K562 (cell line): ENCODE results near the gene ITPA. TPM values are rescaled to one million over a fixed set of nuclear protein-coding genes. Genes with fewer than 3 reads are reported as not detected.

Experiments
- ATAC-seq: fragments of 200-7000 bp; cut with Tn5 transposase; 3 replicates; pipeline ENCODE4 v1.9.1; 2020; ENCODE audit warnings: moderate library complexity
- BruUV-seq: library from RNA; stranded (reverse); fragments of 400-500 nt; replicated peaks from 2 replicates; lab custom pipeline; 2021; lab: Mats Ljungman, UMichigan
- CTCF ChIA-PET: fragments of 300-600 bp; formaldehyde crosslinking; extraction: SDS; loops from one replicate; lab custom pipeline; 2021; ENCODE audit warnings: low intra/inter-chr PET ratio; lab: Yijun Ruan, JAX
- POLR2A ChIA-PET: fragments of 300-600, 350-650 bp; sonication (Branson Sonifier 250); formaldehyde crosslinking; extraction: SDS; loops from one replicate; lab custom pipeline; 2021; ENCODE audit warnings: antibody characterized with exemption, inconsistent platforms; lab: Yijun Ruan, JAX
- DNase-seq, 4 experiments: peaks; one replicate each; pipeline versions ENCODE4 v3.0.0 to v3.0.0-alpha.2; 2011 to 2018; ENCODE audit warnings: low spot score in 3 of 4, mixed read lengths in 3 of 4; ENCODE audit errors: extremely low read depth in 1 of 4
- FAIRE-seq: peaks from 2 replicates; lab custom pipeline; 2011; peaks lifted over from hg19 to GRCh38; lab: Jason Lieb, UNC
- H2AFZ ChIP-seq: 2 replicates; pipeline ENCODE4 v1.6.0; 2011; ENCODE audit warnings: low read depth, low read length, control low read depth, inconsistent platforms
- H3K27ac ChIP-seq: fragments of 200-600 bp; 3 replicates; pipeline ENCODE4 v1.8.0; 2011; ENCODE audit warnings: low read depth, mild to moderate bottlenecking, control low read depth, inconsistent platforms, low read length, moderate library complexity, mixed read lengths; ENCODE audit errors: extremely low read depth
- H3K27me3 ChIP-seq, 2 experiments: fragments of 300-600 bp in 1 of 2; 2 replicates in 1 of 2; 3 replicates in 1 of 2; pipeline versions ENCODE4 v1.6.0 to v1.8.0; 2011; ENCODE audit warnings: inconsistent platforms in 2 of 2, low read length in 2 of 2, mild to moderate bottlenecking in 1 of 2, mixed read lengths in 1 of 2, moderate library complexity in 1 of 2; ENCODE audit not compliant: control insufficient read depth in 2 of 2, insufficient read depth in 2 of 2
- H3K36me3 ChIP-seq: fragments of 300-600 bp; 3 replicates; pipeline ENCODE4 v1.8.0; 2011; ENCODE audit warnings: mild to moderate bottlenecking, low read length, inconsistent platforms; ENCODE audit not compliant: control insufficient read depth, insufficient read depth
- H3K4me1 ChIP-seq, 2 experiments: fragments of 200-600 bp in 1 of 2; replicated peaks in 1 of 2; 2 replicates in 1 of 2; 3 replicates in 1 of 2; pipeline versions ENCODE4 v1.5.1 to v1.8.0; 2011; ENCODE audit warnings: inconsistent platforms in 2 of 2, low read length in 2 of 2, mild to moderate bottlenecking in 1 of 2, mixed read lengths in 1 of 2, moderate library complexity in 1 of 2; ENCODE audit not compliant: control insufficient read depth in 2 of 2, insufficient read depth in 2 of 2
- H3K4me2 ChIP-seq: 2 replicates; pipeline ENCODE4 v1.6.1; 2011; ENCODE audit warnings: low read length, control low read depth, inconsistent platforms, mixed read lengths; ENCODE audit not compliant: insufficient read depth
- H3K4me3 ChIP-seq: fragments of 200-600 bp; sonication (generic), shearing (Covaris generic); 2 replicates; pipeline ENCODE4 v1.5.1; 2016; ENCODE audit warnings: control low read depth, inconsistent platforms
- H3K79me2 ChIP-seq: fragments of 200-600 bp; 3 replicates; pipeline ENCODE4 v1.8.0; 2011; ENCODE audit warnings: low read length, inconsistent platforms; ENCODE audit not compliant: control insufficient read depth, insufficient read depth
- H3K9ac ChIP-seq, 2 experiments: 2 replicates each; pipeline versions ENCODE4 v1.6.0 to v1.6.1; 2011; ENCODE audit warnings: low read depth in 2 of 2, low read length in 2 of 2, control low read depth in 1 of 2, inconsistent platforms in 1 of 2, mild to moderate bottlenecking in 1 of 2, mixed read lengths in 1 of 2; ENCODE audit not compliant: insufficient read depth in 1 of 2
- H3K9me1 ChIP-seq: one replicate; pipeline ENCODE4 v1.6.0; 2011; ENCODE audit warnings: inconsistent platforms, mild to moderate bottlenecking, low read length, moderate library complexity; ENCODE audit not compliant: control insufficient read depth, insufficient read depth
- H3K9me3 ChIP-seq: replicated peaks from 2 replicates; pipeline ENCODE4 v1.5.1; 2011; ENCODE audit warnings: low read depth, low read length, inconsistent platforms; ENCODE audit not compliant: control insufficient read depth, insufficient read depth
- H4K20me1 ChIP-seq: replicated peaks from 2 replicates; pipeline ENCODE4 v1.6.1; 2011; ENCODE audit warnings: low read length, inconsistent platforms, mixed read lengths; ENCODE audit not compliant: control insufficient read depth, insufficient read depth
- HSF4 ChIP-seq: fragments of 250-450 bp; sonication (Bioruptor Pico); IDR thresholded peaks from 2 replicates; pipeline ENCODE4 v2.1.2; 2022; ENCODE audit warnings: mild to moderate bottlenecking, moderate library complexity, borderline replicate concordance
- KAT8 ChIP-seq: fragments of 450-650 bp; IDR thresholded peaks from 2 replicates; pipeline ENCODE4 v1.6.1; 2016; ENCODE audit warnings: low read depth, mild to moderate bottlenecking
- SMAD3 ChIP-seq: fragments of 450-650 bp; formaldehyde crosslinking; conservative IDR thresholded peaks from 2 replicates; pipeline ENCODE4 v1.4.0; 2020; ENCODE audit warnings: mild to moderate bottlenecking
- SMC3 ChIP-seq: conservative IDR thresholded peaks from 2 replicates; pipeline ENCODE4 v1.6.1; 2011; ENCODE audit warnings: low read depth, low read length, improper control_type of control experiment; ENCODE audit not compliant: insufficient read depth
- TSC22D4 ChIP-seq: fragments of 450-650 bp; IDR thresholded peaks from 2 replicates; pipeline ENCODE4 v1.6.1; 2016; ENCODE audit warnings: missing genetic modification characterization, missing biosample characterization, control low read depth
- XRCC4 ChIP-seq: IDR thresholded peaks from one replicate; pipeline ENCODE4 v1.6.1; 2011; ENCODE audit not compliant: insufficient read depth, insufficient read length; ENCODE audit errors: extremely low read depth
- YY1 ChIP-seq, 3 experiments: IDR thresholded peaks; 2 replicates each; pipeline ENCODE4 v1.6.1; 2011; ENCODE audit warnings: low read length in 2 of 3, mild to moderate bottlenecking in 2 of 3, moderate library complexity in 2 of 3, borderline replicate concordance in 1 of 3, control low read depth in 1 of 3, low read depth in 1 of 3; ENCODE audit not compliant: insufficient read depth in 3 of 3, insufficient replicate concordance in 2 of 3, control insufficient read depth in 1 of 3, insufficient read length in 1 of 3; ENCODE audit errors: extremely low read depth in 1 of 3
- ZBTB8A ChIP-seq: fragments of 450-650 bp; IDR thresholded peaks from 2 replicates; pipeline ENCODE4 v1.6.1; 2018; ENCODE audit warnings: mild to moderate bottlenecking, moderate library complexity; ENCODE audit not compliant: partially characterized antibody
- ZNF77 ChIP-seq: fragments of 250-450 bp; sonication (Bioruptor Pico); IDR thresholded peaks from 2 replicates; pipeline ENCODE4 v1.5.0; 2020
- WGBS: fragments of 100-300 bp; shearing (Covaris generic); methylation state at CpG from one replicate; pipeline ENCODE4 v1.1.6; 2016; ENCODE audit warnings: low coverage, mixed read lengths; ENCODE audit not compliant: insufficient coverage; ENCODE audit errors: missing lambda C conversion rate; 5-methylcytosine and 5-hydroxymethylcytosine counted together
- in situ Hi-C: fragments of 300-500 bp; cut with MboI; formaldehyde crosslinking; loops from 4 replicates; pipeline ENCODE4 v1.15.0; 2018; ENCODE audit warnings: inconsistent platforms, mixed read lengths
- intact Hi-C: fragments of 100-400 bp; cut with micrococcal nuclease; formaldehyde crosslinking; loops from 2 replicates; pipeline ENCODE4 v1.14.2; 2022
- polyA plus RNA-seq, 8 experiments: library from polyadenylated mRNA; depleted of rRNA in 4 of 8; stranded (reverse) in 5 of 8; unstranded in 3 of 8; fragments of >200 nt; fragmentation: Nextera tagmentation in 2 of 8; fragmentation: Illumina TruSeq in 1 of 8; extraction: Ambion mirVana in 2 of 8; extraction: Trizol in 1 of 8; gene quantifications; 2 replicates each; pipeline versions ENCODE4 v1.2.1 to v1.2.3, GENCODE V29; 2011 to 2014; ENCODE audit warnings: inconsistent platforms in 1 of 8, missing spikeins in 1 of 8
- total RNA-seq, 7 experiments: library from RNA; depleted of rRNA in 6 of 7; stranded (reverse); fragments of >200 nt in 6 of 7; fragmentation: Illumina TruSeq in 2 of 7; extraction: Trizol in 2 of 7; gene quantifications; 2 replicates each; pipeline versions ENCODE4 v1.2.1 to v1.2.3, GENCODE V29; 2011 to 2021; ENCODE audit warnings: low replicate concordance in 1 of 7
- TF ChIP-seq, protein P1 (sequence below), 3 experiments: IDR thresholded peaks in 2 of 3; conservative IDR thresholded peaks in 1 of 3; 2 replicates each; pipeline ENCODE4 v1.5.1; 2011 to 2012; ENCODE audit warnings: low read length in 3 of 3, mild to moderate bottlenecking in 3 of 3, control low read depth in 2 of 3, improper control_type of control experiment in 1 of 3, inconsistent platforms in 1 of 3, low read depth in 1 of 3, mixed read lengths in 1 of 3, moderate library complexity in 1 of 3; ENCODE audit not compliant: insufficient read depth in 2 of 3
- TF ChIP-seq, protein P2 (sequence below): fragments of 450-650 bp; formaldehyde crosslinking; IDR thresholded peaks from 2 replicates; pipeline ENCODE4 v1.4.0; 2022; ENCODE audit warnings: mild to moderate bottlenecking, moderate library complexity
- TF ChIP-seq, protein P3 (sequence below): sonication (generic); formaldehyde crosslinking; IDR thresholded peaks from 2 replicates; pipeline ENCODE4 v1.8.0; 2022; ENCODE audit warnings: mild to moderate bottlenecking, missing genetic modification reagents
- TF ChIP-seq, protein P4 (sequence below): fragments of 250-450 bp; sonication (Bioruptor Pico); IDR thresholded peaks from 2 replicates; pipeline ENCODE4 v1.8.0; 2022; ENCODE audit warnings: moderate library complexity, mild to moderate bottlenecking, inconsistent platforms

The ITPA gene
- total and polyA plus RNA-seq, 9 of the 15 experiments (the other 6 are each of a cell fraction or from before 2014, with no cell fraction given): 5.0 to 79.7 (median 36.7) TPM

DNA sequence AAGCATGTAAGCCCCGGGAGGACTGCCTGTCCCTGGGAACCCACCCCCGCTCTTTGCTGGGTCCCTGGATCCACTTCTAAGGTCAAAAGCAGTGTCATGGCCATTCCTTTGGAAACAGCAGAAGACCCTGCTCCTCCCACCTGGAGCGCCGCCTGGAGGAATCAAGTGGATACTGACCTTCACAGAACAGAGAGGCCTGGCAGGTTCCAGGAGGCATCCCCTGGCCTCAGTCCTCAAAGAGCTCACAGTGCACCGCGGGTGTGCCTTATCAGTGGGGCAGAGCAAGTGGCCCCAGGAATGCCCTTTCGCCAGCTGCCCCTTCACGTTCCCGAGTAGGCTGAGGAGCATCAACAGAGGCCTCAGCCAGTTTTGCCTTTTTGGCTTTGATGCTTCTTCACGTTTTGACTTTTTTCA, 40.8 kb downstream of the ITPA start (continued):
- TF ChIP-seq, protein P1, sequence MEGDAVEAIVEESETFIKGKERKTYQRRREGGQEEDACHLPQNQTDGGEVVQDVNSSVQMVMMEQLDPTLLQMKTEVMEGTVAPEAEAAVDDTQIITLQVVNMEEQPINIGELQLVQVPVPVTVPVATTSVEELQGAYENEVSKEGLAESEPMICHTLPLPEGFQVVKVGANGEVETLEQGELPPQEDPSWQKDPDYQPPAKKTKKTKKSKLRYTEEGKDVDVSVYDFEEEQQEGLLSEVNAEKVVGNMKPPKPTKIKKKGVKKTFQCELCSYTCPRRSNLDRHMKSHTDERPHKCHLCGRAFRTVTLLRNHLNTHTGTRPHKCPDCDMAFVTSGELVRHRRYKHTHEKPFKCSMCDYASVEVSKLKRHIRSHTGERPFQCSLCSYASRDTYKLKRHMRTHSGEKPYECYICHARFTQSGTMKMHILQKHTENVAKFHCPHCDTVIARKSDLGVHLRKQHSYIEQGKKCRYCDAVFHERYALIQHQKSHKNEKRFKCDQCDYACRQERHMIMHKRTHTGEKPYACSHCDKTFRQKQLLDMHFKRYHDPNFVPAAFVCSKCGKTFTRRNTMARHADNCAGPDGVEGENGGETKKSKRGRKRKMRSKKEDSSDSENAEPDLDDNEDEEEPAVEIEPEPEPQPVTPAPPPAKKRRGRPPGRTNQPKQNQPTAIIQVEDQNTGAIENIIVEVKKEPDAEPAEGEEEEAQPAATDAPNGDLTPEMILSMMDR (IDR thresholded peaks at IDR 0.05 in 2 of 3, conservative IDR thresholded peaks at IDR 0.05 in 1 of 3; ENCODE audit: insufficient read depth in 2 of 3, low read depth in 1 of 3, low read length in 3 of 3): peak; percentile 68 to 75 (median 75)
- TF ChIP-seq SMC3 (0 out of 2 replicates have a peak, but pooled peaks have one; percentile 8), YY1 (IDR thresholded peaks at IDR 0.05; ENCODE audit: borderline replicate concordance in 1 of 3, control insufficient read depth in 1 of 3, extremely low read depth in 1 of 3, insufficient read depth in 3 of 3, insufficient read length in 1 of 3, insufficient replicate concordance in 2 of 3, low read depth in 1 of 3, low read length in 2 of 3) (peak in 1 of 3 experiments; percentile 24)
- TF ChIP-seq, protein P2, sequence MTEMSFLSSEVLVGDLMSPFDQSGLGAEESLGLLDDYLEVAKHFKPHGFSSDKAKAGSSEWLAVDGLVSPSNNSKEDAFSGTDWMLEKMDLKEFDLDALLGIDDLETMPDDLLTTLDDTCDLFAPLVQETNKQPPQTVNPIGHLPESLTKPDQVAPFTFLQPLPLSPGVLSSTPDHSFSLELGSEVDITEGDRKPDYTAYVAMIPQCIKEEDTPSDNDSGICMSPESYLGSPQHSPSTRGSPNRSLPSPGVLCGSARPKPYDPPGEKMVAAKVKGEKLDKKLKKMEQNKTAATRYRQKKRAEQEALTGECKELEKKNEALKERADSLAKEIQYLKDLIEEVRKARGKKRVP (CRISPR knock-in tag): no peak

DNA sequence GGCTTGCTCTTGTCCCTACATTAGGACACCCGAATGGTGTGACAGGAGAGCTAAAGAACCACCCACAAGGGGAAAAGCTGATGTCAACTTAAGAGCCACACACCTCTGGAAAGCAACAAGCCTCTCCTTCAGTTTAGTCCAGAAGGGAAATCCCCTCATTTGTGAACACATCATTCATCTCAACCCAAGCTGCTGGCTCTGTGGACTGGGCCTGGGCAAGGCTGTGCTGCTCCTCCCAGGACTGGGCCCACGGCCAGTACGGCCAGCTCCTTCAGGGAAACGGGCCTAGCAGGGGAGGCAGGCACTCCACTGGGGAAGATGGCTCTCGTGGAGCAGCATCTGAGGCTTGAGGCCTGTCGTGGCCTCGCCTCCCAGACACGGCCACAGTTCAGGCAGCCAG, 42.5 kb downstream of the ITPA start:
- H3K4me1 ChIP-seq: peaks cover 0 to 10% of the 10 kb centered on the region in 2 experiments; a peak in 3 of 5 replicates
- POLR2A ChIA-PET: no interaction called here
- H3K9ac ChIP-seq: no peak overlapping the region
- DNase-seq (no peak), FAIRE-seq (no peak), ATAC-seq (no peak)
- no peak overlapping the region for H3K4me3 ChIP-seq
- H3K9me1 ChIP-seq: no peaks in the 10 kb centered on the region
- H3K4me2 ChIP-seq: no peak overlapping the region
- H3K9me3 ChIP-seq: no peaks in the 10 kb centered on the region
- H3K27ac ChIP-seq: no peak overlapping the region
- H3K36me3 ChIP-seq: peaks cover 4% of the 10 kb centered on the region; the same call in 1 of the 3 replicates
- peaks cover 0 to 15% of the 10 kb centered on the region in 2 experiments; a peak in 2 of 5 replicates for H3K27me3 ChIP-seq
- no TSS peak for BruUV-seq
- CTCF ChIA-PET: no interaction called here
- no peaks in the 10 kb centered on the region for H3K79me2 ChIP-seq
- in situ Hi-C loops (no loop called here), intact Hi-C loops (no loop called here)
- no peak overlapping the region for H2AFZ ChIP-seq
- WGBS: 56% methylated on average over 8 of the region's 8 CpGs
- H4K20me1 ChIP-seq: 0 out of 2 replicates have a peak, but pooled peaks cover 3% of the 10 kb centered on the region
- TF ChIP-seq, protein P2 (CRISPR knock-in tag): no peak
- TF ChIP-seq ZNF77 (CRISPR knock-in tag) (no peak), KAT8 (no peak), TSC22D4 (tag) (no peak), SMAD3 (CRISPR knock-in tag) (no peak), HSF4 (CRISPR knock-in tag) (no peak), XRCC4 (no peak), ZBTB8A (no peak)
- TF ChIP-seq, protein P3, sequence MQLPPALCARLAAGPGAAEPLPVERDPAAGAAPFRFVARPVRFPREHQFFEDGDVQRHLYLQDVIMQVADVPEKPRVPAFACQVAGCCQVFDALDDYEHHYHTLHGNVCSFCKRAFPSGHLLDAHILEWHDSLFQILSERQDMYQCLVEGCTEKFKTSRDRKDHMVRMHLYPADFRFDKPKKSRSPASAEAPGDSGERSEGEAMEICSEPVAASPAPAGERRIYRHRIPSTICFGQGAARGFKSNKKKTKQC (CRISPR knock-in tag): no peak
- TF ChIP-seq, protein P4, sequence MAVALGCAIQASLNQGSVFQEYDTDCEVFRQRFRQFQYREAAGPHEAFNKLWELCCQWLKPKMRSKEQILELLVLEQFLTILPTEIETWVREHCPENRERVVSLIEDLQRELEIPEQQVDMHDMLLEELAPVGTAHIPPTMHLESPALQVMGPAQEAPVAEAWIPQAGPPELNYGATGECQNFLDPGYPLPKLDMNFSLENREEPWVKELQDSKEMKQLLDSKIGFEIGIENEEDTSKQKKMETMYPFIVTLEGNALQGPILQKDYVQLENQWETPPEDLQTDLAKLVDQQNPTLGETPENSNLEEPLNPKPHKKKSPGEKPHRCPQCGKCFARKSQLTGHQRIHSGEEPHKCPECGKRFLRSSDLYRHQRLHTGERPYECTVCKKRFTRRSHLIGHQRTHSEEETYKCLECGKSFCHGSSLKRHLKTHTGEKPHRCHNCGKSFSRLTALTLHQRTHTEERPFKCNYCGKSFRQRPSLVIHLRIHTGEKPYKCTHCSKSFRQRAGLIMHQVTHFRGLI (CRISPR knock-in tag): no peak
